PFSK-1 (cell line): ENCODE measurements around the gene HEXIM1.

ENCODE experiments used
- POLR2AphosphoS5 ChIP-seq: IDR thresholded peaks from 2 replicates; pipeline ENCODE4 v1.6.1; 2012; ENCODE audit warnings: low read depth, mild to moderate bottlenecking, control low read depth, low read length, moderate library complexity
- REST ChIP-seq, 2 experiments: IDR thresholded peaks; 2 replicates each; pipeline versions ENCODE4 v1.6.1 to v1.8.0; 2011 to 2012; ENCODE audit warnings: low read depth in 2 of 2, low read length in 2 of 2, control low read depth in 1 of 2, inconsistent platforms in 1 of 2, mild to moderate bottlenecking in 1 of 2, moderate library complexity in 1 of 2; ENCODE audit not compliant: insufficient read depth in 1 of 2
- SIN3A ChIP-seq: IDR thresholded peaks from 2 replicates; pipeline ENCODE4 v1.6.1; 2012; ENCODE audit warnings: mild to moderate bottlenecking, low read length, moderate library complexity, borderline replicate concordance; ENCODE audit not compliant: insufficient read depth
- TAF1 ChIP-seq: IDR thresholded peaks from 2 replicates; pipeline ENCODE4 v1.6.1; 2012; ENCODE audit warnings: low read length, control low read depth, borderline replicate concordance; ENCODE audit not compliant: insufficient read depth

DNA sequence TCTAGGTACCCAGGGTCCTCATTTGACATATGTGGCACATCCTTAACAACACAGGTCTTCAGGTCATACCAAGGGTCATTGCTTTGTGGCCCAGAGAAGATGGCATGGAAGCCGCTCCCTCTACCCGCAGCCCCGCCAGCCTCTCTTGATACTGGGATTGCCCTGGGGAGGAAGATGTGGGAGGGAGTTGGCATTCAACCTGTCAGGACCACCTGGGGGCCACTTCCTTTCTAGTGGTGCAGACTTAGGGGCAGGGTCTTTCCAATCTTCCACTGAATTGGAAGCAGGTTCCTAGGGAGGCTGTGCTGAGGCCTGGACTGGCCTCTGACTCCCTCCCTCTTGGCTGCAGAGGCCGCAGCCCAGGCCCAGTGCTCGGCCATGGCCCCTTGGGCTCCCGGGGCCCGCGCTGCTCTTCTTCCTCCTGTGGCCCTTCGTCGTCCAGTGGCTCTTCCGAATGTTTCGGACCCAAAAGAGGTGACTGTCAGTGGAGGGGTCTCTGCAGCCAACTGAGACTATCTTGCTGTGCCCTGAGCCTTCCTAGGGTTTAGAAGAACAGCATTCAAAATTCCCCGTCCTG, 5.1 kb upstream of the HEXIM1 start:
- TF ChIP-seq SIN3A: no peak
- TF ChIP-seq POLR2AphosphoS5: no peak
- no peak for TF ChIP-seq REST (IDR thresholded peaks at IDR 0.05; ENCODE audit: insufficient read depth in 1 of 2, low read depth in 2 of 2, low read length in 2 of 2)
- no peak for TF ChIP-seq TAF1
